ENCODE measurements around the gene C17orf100.

- TF ChIP-seq JUNB (IDR thresholded peaks at IDR 0.05) (no peak), IRF3 (IDR thresholded peaks at IDR 0.05) (no peak), TCF7 (IDR thresholded peaks at IDR 0.05; ENCODE audit: borderline replicate concordance) (no peak), CTCF (IDR thresholded peaks at IDR 0.05 in 2 of 3, conservative IDR thresholded peaks at IDR 0.05 in 1 of 3; ENCODE audit: control insufficient read depth in 2 of 3, extremely low read depth in 1 of 3, insufficient read depth in 1 of 3, low read depth in 3 of 3, low read length in 3 of 3) (no peak), TAF1 (IDR thresholded peaks at IDR 0.05; ENCODE audit: borderline replicate concordance, low read depth, low read length) (no peak), HDAC2 (IDR thresholded peaks at IDR 0.05) (no peak), POLR2A (IDR thresholded peaks at IDR 0.05; ENCODE audit: low read depth, low read length) (no peak), SIN3A (IDR thresholded peaks at IDR 0.05; ENCODE audit: low read depth, low read length) (no peak), EZH2 (IDR thresholded peaks at IDR 0.05; ENCODE audit: borderline replicate concordance, control insufficient read depth, low read depth, low read length) (no peak), REST (IDR thresholded peaks at IDR 0.05; ENCODE audit: low read depth, low read length) (no peak), NRF1 (conservative IDR thresholded peaks at IDR 0.05; ENCODE audit: low read depth, low read length) (no peak), EP300 (IDR thresholded peaks at IDR 0.05; ENCODE audit: borderline replicate concordance in 1 of 2, control insufficient read depth in 1 of 2, low read depth in 2 of 2, low read length in 2 of 2) (no peak)
Observed at GRCh38 chr17:6681176-6681575, 29.6 kb downstream of the C17orf100 start.
